CD8-positive, alpha-beta memory T cell (primary cell): ENCODE data around the gene IPO13. TPM values are rescaled to one million over a fixed set of nuclear protein-coding genes. Genes with fewer than 3 reads are reported as not detected.
A peak's percentile ranks its signal among the peaks of the same experiment; 100 is the strongest.

Experiments used
- CTCF ChIA-PET: fragments of 350-600 bp; sonication (Branson Sonifier 250); formaldehyde crosslinking; loops from one replicate; lab custom pipeline; 2021; ENCODE audit warnings: antibody characterized with exemption; lab: Charles Lee
- POLR2A ChIA-PET: fragments of 350-600 bp; sonication (Branson Sonifier 250); formaldehyde crosslinking; loops from one replicate; lab custom pipeline; 2021; ENCODE audit warnings: antibody characterized with exemption; lab: Charles Lee
- DNase-seq, 5 donors: peaks; one replicate each; pipeline versions ENCODE4 v3.0.0 to v3.0.0-alpha.2; 2020 to 2022; ENCODE audit warnings: mixed read lengths in 1 of 5
- H3K27ac ChIP-seq: one replicate; pipeline ENCODE4 v1.7.0; 2013; ENCODE audit warnings: low read depth, mild to moderate bottlenecking, low read length, moderate library complexity
- H3K27me3 ChIP-seq: 2 replicates; pipeline ENCODE4 v1.7.0; 2013; ENCODE audit warnings: low read length, mild to moderate bottlenecking; ENCODE audit not compliant: insufficient read depth, poor library complexity, severe bottlenecking
- H3K36me3 ChIP-seq: 2 replicates; pipeline ENCODE4 v1.7.0; 2013; ENCODE audit warnings: mild to moderate bottlenecking, low read length, moderate library complexity; ENCODE audit not compliant: insufficient read depth
- H3K4me1 ChIP-seq: 2 replicates; pipeline ENCODE4 v1.7.0; 2013; ENCODE audit warnings: mild to moderate bottlenecking, low read length, moderate library complexity; ENCODE audit not compliant: insufficient read depth
- H3K4me3 ChIP-seq: 2 replicates; pipeline ENCODE4 v1.7.0; 2013; ENCODE audit warnings: mild to moderate bottlenecking, low read length
- H3K9me3 ChIP-seq: 2 replicates; pipeline ENCODE4 v1.7.0; 2013; ENCODE audit warnings: mild to moderate bottlenecking, low read length
- H3K27ac Mint-ChIP-seq, 8 donors: one replicate each; pipeline ENCODE4 v1.8.0; 2020 to 2021; ENCODE audit warnings: mixed read lengths in 8 of 8, mild to moderate bottlenecking in 6 of 8, inconsistent platforms in 3 of 8, moderate library complexity in 3 of 8
- H3K27me3 Mint-ChIP-seq, 2 donors: one replicate each; pipeline ENCODE4 v1.8.0; 2020 to 2021; ENCODE audit warnings: mixed read lengths in 2 of 2, mild to moderate bottlenecking in 1 of 2, moderate library complexity in 1 of 2
- H3K36me3 Mint-ChIP-seq, 3 donors: one replicate each; pipeline ENCODE4 v1.8.0; 2020 to 2021; ENCODE audit warnings: mixed read lengths in 3 of 3, inconsistent platforms in 1 of 3, mild to moderate bottlenecking in 1 of 3
- H3K4me1 Mint-ChIP-seq, 3 donors: one replicate each; pipeline ENCODE4 v1.8.0; 2020 to 2021; ENCODE audit warnings: mixed read lengths in 3 of 3, inconsistent platforms in 1 of 3, mild to moderate bottlenecking in 1 of 3
- H3K4me3 Mint-ChIP-seq, 7 donors: one replicate each; pipeline ENCODE4 v1.8.0; 2020 to 2021; ENCODE audit warnings: mixed read lengths in 7 of 7, mild to moderate bottlenecking in 6 of 7, moderate library complexity in 4 of 7, inconsistent platforms in 2 of 7
- H3K9me3 Mint-ChIP-seq, 5 donors: one replicate each; pipeline ENCODE4 v1.8.0; 2020 to 2022; ENCODE audit warnings: mixed read lengths in 5 of 5, mild to moderate bottlenecking in 3 of 5, moderate library complexity in 2 of 5, inconsistent platforms in 1 of 5
- polyA plus RNA-seq: library from polyadenylated mRNA; unstranded; fragments of 300-500 nt; fragmentation: Illumina TruSeq; gene quantifications from one replicate; pipeline ENCODE4 v1.2.3, GENCODE V29; 2021
- total RNA-seq, 2 experiments: library from RNA; stranded (reverse); gene quantifications; one replicate each; pipeline ENCODE4 v1.2.3, GENCODE V29; 2021

The IPO13 gene
- total and polyA plus RNA-seq, 3 experiments from 2014 or later = 16.0 to 32.1 (median 28.9) TPM

- no peak for DNase-seq
- Mint-ChIP-seq H3K9me3 (no peaks in the 10 kb centered on the region), H3K4me3 (no peak overlapping the region), H3K36me3 (no peaks in the 10 kb centered on the region), H3K27me3 (peaks cover 0 to 5% of the 10 kb centered on the region in 2 donors), H3K27ac (no peak overlapping the region), H3K4me1 (no peaks in the 10 kb centered on the region)
- no peaks in the 10 kb centered on the region for H3K36me3 ChIP-seq
- POLR2A ChIA-PET = no interaction called here
- CTCF ChIA-PET = interaction anchor here (6.8 kb wide), 1 partner anchor 33 kb away, joined by 108 read pairs; no protein-coding TSS in a partner anchor
- H3K4me1 ChIP-seq = no peaks in the 10 kb centered on the region
- no peaks in the 10 kb centered on the region for H3K27me3 ChIP-seq
- no peak overlapping the region for H3K4me3 ChIP-seq
- no peaks in the 10 kb centered on the region for H3K9me3 ChIP-seq
- no peak overlapping the region for H3K27ac ChIP-seq
These were observed 55.9 kb downstream of the IPO13 start for GRCh38 chr1:44002606-44003157.

- no peak overlapping the region for H3K27ac Mint-ChIP-seq
- Histone ChIP-seq H3K4me3 (no peak overlapping the region), H3K4me1 (no peaks in the 10 kb centered on the region), H3K27me3 (no peaks in the 10 kb centered on the region), H3K36me3 (no peaks in the 10 kb centered on the region), H3K27ac (no peak overlapping the region), H3K9me3 (no peaks in the 10 kb centered on the region)
- H3K4me3 Mint-ChIP-seq = no peak overlapping the region
- DNase-seq = no peak
- peaks cover 0 to 4% (median 0%) of the 10 kb centered on the region in 3 donors for H3K4me1 Mint-ChIP-seq
- ChIA-PET CTCF (interaction anchor here (0.8 to 1.0 kb wide), 2 partner anchors 16 to 32 kb away, joined by 3 read pairs; no protein-coding TSS in a partner anchor), POLR2A (no interaction called here)
- no peaks in the 10 kb centered on the region for H3K9me3 Mint-ChIP-seq
- peaks cover 0 to 2% of the 10 kb centered on the region in 2 donors for H3K27me3 Mint-ChIP-seq
- H3K36me3 Mint-ChIP-seq = no peaks in the 10 kb centered on the region
These were observed 61.5 kb downstream of the IPO13 start for GRCh38 chr1:44008259-44008658.

DNA sequence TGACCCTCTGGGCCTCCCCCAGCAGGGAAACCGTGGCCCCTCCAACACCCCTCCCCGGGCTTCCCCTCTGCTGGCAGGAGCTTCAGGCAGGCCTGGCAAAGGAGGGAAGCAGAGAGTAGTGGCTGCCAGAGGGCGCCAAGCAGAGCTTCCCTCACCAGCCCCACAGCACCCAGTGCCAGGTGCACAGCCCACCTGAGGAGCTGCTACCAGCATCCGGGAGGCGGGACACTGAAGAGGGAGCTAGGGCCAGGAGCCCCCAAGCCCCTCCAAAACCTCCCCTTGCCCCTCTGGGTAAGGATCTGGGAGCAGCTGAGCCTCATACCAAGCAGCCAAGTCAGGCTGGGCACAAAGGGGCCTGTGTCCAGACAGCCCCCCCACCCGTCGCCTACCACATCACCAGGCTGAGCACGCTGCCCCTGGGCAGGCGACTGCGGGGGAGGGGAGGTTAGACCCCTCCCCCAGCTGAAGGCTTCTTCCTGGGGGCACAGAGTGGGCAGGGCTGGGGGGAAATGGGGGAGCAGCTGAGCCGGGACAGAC is 64.3 kb downstream of the IPO13 start:
- no peaks in the 10 kb centered on the region for H3K9me3 Mint-ChIP-seq
- H3K4me3 Mint-ChIP-seq = no peak overlapping the region
- peaks cover 0 to 4% (median 0%) of the 10 kb centered on the region in 3 donors for H3K4me1 Mint-ChIP-seq

DNA sequence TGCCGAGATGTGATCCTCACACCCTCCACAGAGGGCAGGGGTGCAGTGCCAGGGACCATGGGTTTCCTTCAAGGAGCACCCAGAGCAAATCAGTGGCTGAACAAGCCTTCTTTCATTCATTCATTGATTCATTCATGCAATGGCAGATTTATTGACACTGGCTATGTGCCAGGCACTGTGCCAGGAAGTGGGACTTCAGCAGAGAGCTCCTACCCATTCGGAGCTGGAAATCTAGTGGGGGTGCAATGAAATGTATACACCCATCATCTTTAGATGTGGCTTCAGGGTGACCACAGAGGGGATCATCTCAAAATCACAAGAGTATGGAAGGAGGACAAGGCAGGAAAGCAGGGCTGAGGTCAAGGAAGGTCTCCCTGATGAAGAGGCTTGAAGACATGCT is 65.7 kb downstream of the IPO13 start:
- peaks cover 6 to 10% of the 10 kb centered on the region in 2 donors for H3K27me3 Mint-ChIP-seq
- POLR2A ChIA-PET = no interaction called here

More for the DNA sequence above, 64.3 kb downstream of the IPO13 start:
- Mint-ChIP-seq H3K36me3 (no peaks in the 10 kb centered on the region), H3K27ac (no peak overlapping the region), H3K27me3 (peaks cover 6 to 10% of the 10 kb centered on the region in 2 donors)
- no peak overlapping the region for H3K4me3 ChIP-seq
- H3K27me3 ChIP-seq = no peaks in the 10 kb centered on the region
- CTCF ChIA-PET = interaction anchor here (1.5 kb wide), 2 partner anchors 18 to 25 kb away, joined by 4 to 6 read pairs; no protein-coding TSS in a partner anchor
- H3K4me1 ChIP-seq = no peaks in the 10 kb centered on the region
- H3K27ac ChIP-seq = no peak overlapping the region
- DNase-seq = no peak
- H3K9me3 ChIP-seq = no peaks in the 10 kb centered on the region
- no peaks in the 10 kb centered on the region for H3K36me3 ChIP-seq
- POLR2A ChIA-PET = no interaction called here

DNA sequence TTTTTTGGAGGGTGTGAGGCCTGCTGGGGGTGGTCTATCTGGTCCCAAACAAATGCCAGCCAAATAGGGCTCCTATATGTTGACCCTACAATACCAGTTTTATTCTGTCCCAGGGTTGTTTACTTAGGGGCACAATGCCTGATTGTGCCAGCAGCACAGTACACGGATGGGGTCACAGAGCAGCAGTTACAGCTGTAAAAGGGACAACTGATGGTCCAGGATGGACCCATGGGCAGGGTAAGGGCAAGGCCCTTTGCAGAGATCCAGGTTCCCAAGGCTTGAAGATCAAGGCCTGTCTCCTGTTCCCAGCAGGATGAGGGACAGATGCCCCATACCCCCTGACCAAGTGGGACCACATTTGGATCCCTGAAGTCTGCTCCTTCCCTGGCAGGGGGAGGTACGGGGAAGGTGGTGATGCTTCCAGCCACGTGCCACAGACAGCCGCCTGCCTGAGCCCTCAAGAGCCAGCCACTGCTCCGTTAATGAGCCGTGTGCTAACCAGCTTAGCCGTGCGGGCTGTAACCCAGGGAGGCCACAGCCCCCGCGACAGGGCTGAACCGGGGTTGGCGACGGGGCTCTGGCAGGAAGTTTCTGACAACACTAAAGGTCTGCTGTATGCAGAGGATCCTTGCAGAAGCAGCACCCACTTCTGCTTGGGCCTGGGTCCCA is 66.3 kb downstream of the IPO13 start:
- H3K9me3 ChIP-seq = no peaks in the 10 kb centered on the region
- ChIA-PET POLR2A (no interaction called here), CTCF (interaction anchor here (1.1 kb wide), 2 partner anchors 24 to 34 kb away, joined by 4 to 5 read pairs; no protein-coding TSS in a partner anchor)
- H3K27ac ChIP-seq = no peak overlapping the region
- no peaks in the 10 kb centered on the region for H3K27me3 ChIP-seq
- H3K4me3 ChIP-seq = no peak overlapping the region
- no peaks in the 10 kb centered on the region for H3K4me1 ChIP-seq
- H3K36me3 ChIP-seq = no peaks in the 10 kb centered on the region
- no peak for DNase-seq
- no peaks in the 10 kb centered on the region for H3K36me3 Mint-ChIP-seq
- H3K27ac Mint-ChIP-seq = no peak overlapping the region
- H3K9me3 Mint-ChIP-seq = no peaks in the 10 kb centered on the region
- peaks cover 9 to 10% of the 10 kb centered on the region in 2 donors for H3K27me3 Mint-ChIP-seq
- no peak overlapping the region for H3K4me3 Mint-ChIP-seq
- H3K4me1 Mint-ChIP-seq = peaks cover 0 to 4% (median 0%) of the 10 kb centered on the region in 3 donors

More for the DNA sequence above, 65.7 kb downstream of the IPO13 start:
- Histone ChIP-seq H3K4me3 (no peak overlapping the region), H3K9me3 (no peaks in the 10 kb centered on the region), H3K4me1 (no peaks in the 10 kb centered on the region), H3K27ac (no peak overlapping the region), H3K27me3 (no peaks in the 10 kb centered on the region), H3K36me3 (no peaks in the 10 kb centered on the region)
- no peak for DNase-seq
- no peaks in the 10 kb centered on the region for H3K9me3 Mint-ChIP-seq
- peaks cover 0 to 4% (median 0%) of the 10 kb centered on the region in 3 donors for H3K4me1 Mint-ChIP-seq
- peak overlapping the region in 1 of 8 donors; percentile 51 for H3K27ac Mint-ChIP-seq
- CTCF ChIA-PET = interaction anchor here (1.5 kb wide), 1 partner anchor 24 kb away, joined by 6 read pairs; no protein-coding TSS in a partner anchor
- H3K36me3 Mint-ChIP-seq = no peaks in the 10 kb centered on the region
- no peak overlapping the region for H3K4me3 Mint-ChIP-seq

GRCh38 chr1:44013949-44014348 is 67.2 kb downstream of the IPO13 start:
- no peaks in the 10 kb centered on the region for H3K36me3 ChIP-seq
- H3K27ac ChIP-seq = no peak overlapping the region
- no peak for DNase-seq
- Mint-ChIP-seq H3K27me3 (peaks cover 10 to 12% of the 10 kb centered on the region in 2 donors), H3K36me3 (no peaks in the 10 kb centered on the region), H3K9me3 (no peaks in the 10 kb centered on the region), H3K4me3 (no peak overlapping the region), H3K4me1 (peaks cover 0 to 4% (median 0%) of the 10 kb centered on the region in 3 donors), H3K27ac (peak overlapping the region in 1 of 8 donors; percentile 3)
- no peaks in the 10 kb centered on the region for H3K4me1 ChIP-seq
- no peaks in the 10 kb centered on the region for H3K27me3 ChIP-seq
- H3K4me3 ChIP-seq = no peak overlapping the region
- ChIA-PET POLR2A (no interaction called here), CTCF (interaction anchor here (1.1 to 1.4 kb wide), 3 partner anchors 8 to 34 kb away, joined by 4 to 7 read pairs (median 5); no protein-coding TSS in a partner anchor)
- H3K9me3 ChIP-seq = no peaks in the 10 kb centered on the region

DNA sequence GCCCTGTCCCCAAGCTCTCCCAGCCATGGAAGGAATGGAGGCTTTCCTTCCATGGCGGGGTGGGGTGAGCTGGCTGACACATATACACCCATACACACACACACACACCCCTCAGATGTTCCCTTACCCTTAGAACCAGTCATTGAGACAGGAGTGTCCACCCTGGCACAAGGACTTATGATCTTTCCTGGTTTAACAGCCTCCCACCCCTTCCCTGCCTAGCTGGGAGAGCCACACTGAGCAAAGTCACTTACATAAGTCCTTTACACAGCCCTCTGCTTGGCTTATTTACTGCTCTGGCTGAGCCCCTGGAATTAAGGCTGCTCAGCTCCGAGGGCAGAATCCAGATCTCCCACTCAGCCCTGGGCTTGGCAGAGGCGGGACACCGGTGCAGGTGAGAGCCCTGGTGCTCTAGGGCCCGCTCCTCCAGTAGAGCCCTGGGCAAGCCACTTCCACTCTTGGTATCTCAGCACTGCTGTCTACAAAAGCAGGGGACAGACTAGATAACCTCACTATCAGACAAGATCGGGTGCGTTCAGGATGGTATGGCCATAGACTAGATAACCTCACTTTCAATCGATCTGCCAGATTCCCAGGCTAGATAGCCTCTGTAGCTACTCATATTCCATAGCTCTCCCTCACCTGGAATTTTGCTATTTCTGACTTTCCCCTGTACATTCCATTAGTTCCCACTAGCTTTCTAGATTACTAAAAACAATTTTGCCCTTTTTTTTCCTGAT is 67.8 kb downstream of the IPO13 start:
- H3K27me3 Mint-ChIP-seq = peaks cover 10 to 13% of the 10 kb centered on the region in 2 donors
- no peak overlapping the region for H3K4me3 Mint-ChIP-seq
- DNase-seq = no peak
- Histone ChIP-seq H3K9me3 (no peaks in the 10 kb centered on the region), H3K27me3 (no peaks in the 10 kb centered on the region), H3K4me3 (no peak overlapping the region), H3K36me3 (no peaks in the 10 kb centered on the region), H3K4me1 (no peaks in the 10 kb centered on the region), H3K27ac (no peak overlapping the region)
- POLR2A ChIA-PET = interaction anchor here (0.8 kb wide), 1 partner anchor 21 kb away, joined by 3 read pairs; no protein-coding TSS in a partner anchor
- H3K9me3 Mint-ChIP-seq = no peaks in the 10 kb centered on the region
- CTCF ChIA-PET = interaction anchor here (1.1 to 1.4 kb wide), 2 partner anchors 9 to 33 kb away, joined by 5 to 7 read pairs; no protein-coding TSS in a partner anchor
- no peaks in the 10 kb centered on the region for H3K36me3 Mint-ChIP-seq
- peaks cover 0 to 4% (median 0%) of the 10 kb centered on the region in 3 donors for H3K4me1 Mint-ChIP-seq
- peak overlapping the region in 1 of 8 donors; percentile 50 for H3K27ac Mint-ChIP-seq
